Middle frontal gyrus (tissue), 1 donor: ENCODE results near the gene TRIM71.
"Not testable (repeated sequence)": the region's sequence is repeated elsewhere in the genome, so short reads cannot be mapped to it uniquely, and the experiment has no call there.

Experiments
- DNase-seq: peaks from one replicate; pipeline ENCODE4 v3.0.0-alpha.2; 2015; ENCODE audit warnings: low spot score; ENCODE audit errors: extremely low spot score

TRIM71 gene

DNA sequence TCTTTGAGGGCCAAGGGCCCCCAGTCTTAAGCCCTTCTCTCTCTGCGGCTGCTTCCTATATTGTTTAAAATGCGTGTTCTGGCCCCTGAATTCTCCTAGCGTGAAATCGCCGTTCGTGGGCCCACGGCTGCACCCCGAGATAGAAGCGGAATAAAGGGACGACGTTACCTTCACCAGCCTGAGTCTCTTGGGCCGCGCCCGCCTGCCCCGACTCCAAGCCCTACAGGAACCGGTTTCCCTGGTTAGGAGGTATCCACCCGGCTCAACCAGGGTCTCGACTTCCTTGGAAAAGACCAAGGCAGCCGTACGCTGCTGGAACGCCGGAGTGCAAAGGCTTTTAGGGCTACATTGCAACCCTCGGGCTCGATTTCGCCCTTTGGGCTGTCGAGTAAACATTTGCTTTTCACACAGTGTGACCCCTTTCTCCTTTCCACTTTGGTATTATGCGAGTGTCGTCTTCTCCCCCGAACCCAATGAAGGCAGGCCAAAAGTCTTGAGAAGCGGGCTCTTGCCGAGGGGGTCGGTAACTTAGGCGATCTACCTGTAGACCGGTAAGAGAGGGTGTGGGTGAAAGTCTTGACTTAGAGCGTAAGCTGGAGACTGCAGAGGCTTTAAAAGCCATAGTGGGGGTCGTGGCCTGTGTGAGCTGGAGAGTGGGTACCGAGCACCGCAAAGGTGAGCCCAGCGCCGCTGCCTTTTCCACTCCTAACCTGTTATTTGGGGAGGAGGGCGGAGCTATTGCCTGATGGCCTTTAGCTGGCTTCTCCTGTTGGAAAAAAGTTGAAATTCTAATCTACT, 2.0 kb downstream of the TRIM71 start:
- DNase-seq = no peak

DNA sequence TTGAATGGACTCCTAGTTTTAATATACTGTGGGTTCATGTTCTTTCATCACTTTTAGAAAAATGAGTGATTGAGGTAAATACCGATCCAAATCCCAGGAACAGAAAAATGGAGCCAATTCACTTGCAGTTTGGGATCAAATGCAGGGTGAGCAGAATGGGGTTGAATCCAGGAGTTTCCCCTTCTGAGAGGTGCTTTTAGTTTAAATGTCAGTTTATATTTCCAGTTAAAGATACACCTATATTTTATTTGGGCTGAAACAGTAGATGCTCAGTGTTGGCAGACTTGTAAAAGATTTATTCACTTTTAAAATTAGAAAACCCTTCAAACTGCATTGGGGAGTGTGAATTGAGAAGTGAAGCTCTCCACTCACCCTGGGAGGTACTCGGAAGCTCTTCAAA, 2.6 kb downstream of the TRIM71 start:
- DNase-seq = no peak

DNA sequence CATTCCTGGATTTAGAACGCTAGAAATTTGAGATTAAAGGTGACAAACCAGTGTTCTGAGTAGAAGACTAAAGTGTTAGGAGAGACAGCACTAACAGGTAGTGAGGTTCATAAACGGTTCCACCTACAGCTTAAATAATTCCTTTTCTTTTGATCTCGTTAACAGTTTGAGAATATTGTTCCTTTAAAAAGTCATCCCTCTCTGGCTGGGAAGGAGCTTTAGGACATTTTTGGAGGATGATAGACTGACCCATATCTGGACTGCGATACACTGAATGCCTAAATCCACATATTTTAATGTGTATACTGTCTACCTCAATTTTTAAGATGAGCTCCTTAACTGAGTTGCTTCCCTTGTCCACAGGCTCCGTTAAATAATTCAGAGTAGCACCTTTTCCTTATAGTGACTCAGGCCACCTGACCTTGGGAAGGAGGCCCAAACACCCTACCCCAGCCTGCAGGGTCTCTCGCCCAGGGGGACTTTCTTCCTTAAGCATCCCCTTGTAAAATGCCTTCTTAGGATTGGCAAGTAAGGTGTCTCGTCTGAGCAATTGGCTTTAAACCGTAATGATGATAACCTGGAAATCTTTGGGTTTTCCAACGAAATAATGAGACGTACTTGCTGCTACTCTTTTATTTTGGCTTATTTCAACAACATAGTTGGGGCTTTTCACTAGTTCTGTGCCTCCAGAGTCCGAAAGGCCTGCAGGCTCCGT, 3.3 kb downstream of the TRIM71 start:
- no peak for DNase-seq

DNA sequence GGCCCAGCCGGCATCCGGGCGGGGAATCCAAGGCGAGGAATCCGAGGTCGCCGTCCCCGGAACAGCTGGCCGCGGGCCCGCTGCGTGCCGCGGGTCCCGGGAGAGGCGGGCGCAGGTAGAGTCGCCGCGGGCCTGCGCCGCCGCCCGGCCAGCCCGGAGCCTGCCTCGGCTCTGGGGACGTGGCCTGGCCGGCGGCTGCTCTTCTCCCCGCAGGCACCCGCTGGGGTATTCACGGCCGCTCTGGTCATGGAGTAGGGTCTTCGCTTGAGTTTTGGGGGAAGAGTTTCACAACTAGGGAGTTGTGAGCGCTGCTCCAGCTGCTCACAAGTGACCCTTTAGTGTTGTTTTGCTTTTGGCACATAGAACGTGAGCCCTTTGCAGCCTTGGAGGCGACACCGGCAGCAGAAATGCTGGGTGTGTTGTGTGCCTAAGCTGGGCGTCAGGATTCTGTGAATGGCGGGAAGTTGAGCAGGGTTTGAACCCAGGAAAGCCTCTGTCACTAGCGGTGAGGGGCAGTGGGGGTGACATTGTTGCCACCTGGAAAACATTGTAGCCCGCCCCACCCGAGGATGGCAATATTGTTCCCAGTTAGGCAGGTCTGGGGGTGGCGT, 4.0 kb downstream of the TRIM71 start:
- no peak for DNase-seq

DNA sequence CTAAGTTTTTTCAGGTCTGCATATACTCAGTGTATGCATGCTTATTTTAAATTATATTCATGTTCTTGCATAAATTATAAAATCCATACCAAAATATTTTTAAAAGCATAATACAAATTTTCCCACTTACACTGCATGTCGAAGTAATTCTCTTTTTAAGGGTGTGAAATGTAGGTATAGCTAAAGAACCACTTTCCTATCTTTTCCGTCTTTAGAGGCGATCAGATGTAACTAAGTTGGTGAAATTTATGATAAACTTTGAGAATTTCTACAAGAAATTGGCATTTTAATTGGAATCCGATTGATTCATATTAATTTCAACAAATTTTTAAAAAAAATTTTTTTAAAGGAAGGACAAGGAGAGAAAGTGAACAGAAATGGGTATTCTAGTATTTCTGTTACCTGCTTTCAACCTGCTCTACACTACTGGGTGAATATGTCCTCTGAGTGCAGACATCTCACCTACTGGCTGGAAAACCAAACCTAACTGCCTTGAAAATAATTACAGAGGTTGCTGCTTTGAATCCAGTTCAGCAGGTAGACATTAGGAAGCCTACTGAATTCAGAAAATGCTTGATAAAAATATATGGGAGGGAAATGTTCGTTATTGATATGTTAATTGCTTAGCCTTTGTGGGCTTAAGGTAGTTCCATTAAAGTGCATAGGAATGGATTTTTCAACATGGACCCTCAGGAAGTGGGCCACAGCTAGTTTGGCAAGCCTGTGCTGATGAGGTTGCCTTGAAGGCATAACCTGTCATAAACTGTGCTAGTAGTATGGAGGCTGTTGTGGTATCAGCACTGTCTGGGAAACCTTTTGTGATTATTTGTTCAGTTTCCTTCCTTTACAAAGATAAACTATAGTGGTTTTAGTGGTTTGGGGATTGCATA, 5.1 kb downstream of the TRIM71 start:
- DNase-seq = no peak

DNA sequence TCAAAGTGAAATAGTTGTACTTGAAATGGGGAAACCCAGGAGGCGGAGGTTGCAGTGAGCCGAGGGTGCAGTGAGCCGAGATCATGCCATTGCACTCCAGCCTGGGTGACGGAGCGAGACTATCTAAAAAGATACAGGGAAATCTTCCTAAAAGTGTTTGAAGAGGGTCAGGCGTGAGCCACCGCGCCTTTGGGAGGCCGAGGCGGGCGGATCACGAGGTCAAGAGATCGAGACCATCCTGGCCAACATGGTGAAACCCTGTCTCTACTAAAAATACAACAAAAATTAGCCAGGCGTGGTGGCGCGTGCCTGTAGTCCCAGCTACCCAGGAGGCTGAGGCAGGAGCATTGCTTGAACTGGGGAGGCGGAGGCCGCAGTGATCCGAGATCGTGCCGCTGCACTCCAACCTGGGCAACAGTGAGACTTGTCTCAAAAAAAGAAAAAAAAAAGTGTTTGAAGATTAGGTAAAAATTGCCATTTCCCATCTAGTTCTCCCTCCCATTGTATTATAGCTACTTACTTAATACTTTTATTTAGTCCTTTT, 5.9 kb downstream of the TRIM71 start:
- DNase-seq = not testable (repeated sequence)

DNA sequence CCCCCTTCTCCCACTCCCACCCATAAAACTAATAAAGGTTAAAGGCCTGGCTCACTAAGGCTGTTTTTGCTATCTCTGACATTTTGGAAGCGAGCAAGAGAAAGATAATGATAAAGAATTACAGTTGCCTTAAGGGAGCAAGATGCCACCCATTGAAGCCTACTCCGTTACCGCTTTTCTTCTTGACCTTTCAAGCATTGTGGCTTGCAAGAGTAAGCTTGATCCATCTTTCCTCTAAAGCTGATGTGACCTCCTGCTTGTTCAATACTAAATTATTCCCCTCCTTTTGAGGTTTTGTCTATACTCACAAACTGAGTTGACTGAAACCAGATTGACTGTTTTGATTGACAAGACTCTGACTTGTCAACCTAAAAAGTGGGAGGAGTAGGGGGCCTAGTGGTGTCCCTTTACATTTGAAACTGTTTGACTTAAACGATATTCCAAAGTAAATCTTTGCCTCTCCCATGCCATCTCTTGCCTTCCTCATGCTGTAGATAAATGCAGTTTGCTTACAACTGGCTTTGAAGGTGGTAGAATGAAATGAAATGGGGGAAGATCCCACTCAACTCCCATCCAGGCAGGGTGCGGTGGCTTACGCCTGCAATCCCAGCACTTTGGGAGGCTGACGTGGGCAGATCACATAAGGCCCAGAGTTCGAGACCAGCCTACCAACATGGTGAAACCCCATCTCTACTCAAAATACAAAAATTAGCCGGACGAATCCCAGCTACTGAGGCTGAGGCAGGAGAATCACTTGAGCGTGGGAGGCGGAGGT, 8.0 kb downstream of the TRIM71 start:
- no peak for DNase-seq

DNA sequence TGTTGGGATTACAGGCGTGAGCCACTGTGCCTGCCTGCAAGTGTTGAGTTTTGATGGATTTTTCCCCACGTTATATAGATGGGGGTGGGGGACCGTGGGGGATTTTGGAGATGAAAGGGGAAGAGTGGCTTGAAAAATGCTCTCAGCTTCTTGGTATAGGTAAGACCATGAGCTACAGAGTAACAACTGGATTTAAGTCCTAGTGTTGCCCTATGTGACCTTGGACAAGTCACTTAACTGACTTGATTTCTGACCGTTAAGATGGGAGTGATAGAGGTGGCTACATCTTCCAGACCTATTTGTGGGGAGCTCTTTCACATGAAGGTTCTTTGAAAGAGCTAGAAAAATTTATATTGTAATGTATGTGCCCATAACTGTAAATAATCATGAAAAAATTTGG, 13.3 kb downstream of the TRIM71 start:
- no peak for DNase-seq

DNA sequence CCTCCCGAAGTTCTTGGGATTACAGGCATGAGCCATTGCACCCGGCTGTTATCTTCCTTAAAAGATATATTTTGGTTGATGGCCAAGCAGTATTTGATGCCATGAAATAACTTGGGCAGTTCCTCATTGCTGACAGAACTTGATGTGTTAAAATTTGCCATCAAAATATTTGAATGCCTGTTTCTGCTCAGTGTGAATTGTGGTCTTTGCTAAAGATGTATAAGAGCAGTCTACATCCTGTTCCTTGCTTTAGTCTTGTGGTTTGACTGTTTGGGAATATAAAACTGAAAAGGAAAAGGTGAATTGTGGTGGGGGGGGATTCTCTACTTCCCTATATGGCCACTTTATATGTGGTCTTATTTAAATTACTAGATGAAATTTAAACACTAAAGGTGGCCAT, 14.0 kb downstream of the TRIM71 start:
- DNase-seq = no peak

DNA sequence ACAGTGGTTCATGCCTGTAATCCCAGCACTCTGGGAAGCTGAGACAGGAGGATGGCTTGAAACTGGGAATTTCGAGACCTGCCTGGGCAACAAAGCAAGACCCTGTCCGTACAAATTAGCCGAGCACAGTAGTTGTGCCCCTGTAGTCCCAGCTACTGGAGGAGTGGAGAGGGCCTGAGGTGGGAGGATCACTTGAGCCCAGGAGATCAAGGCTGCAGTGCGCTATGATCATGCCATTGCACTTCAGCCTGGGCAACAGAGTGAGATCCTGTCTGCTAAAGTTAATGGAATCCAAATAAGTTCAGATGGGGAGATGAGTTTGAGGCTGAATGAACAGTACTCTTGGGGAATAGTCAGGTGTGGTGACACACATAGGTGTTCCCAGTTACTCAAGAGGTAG, 14.4 kb downstream of the TRIM71 start:
- no peak for DNase-seq

DNA sequence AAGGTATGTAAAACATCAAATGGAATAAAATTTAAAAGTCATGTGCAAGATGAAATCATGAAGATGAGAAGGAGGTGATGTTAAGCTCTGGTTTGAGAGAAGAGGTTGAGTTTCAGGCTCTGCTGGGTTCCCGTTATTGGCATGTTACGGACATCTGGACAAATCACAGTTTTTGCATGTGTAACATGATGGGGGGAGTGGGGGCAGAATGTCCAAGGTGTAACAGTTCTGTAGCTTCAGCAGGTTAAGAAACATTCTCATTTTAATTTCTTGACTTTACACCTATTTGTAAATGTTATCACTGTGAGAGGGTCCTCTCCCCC, 17.2 kb downstream of the TRIM71 start:
- no peak for DNase-seq

DNA sequence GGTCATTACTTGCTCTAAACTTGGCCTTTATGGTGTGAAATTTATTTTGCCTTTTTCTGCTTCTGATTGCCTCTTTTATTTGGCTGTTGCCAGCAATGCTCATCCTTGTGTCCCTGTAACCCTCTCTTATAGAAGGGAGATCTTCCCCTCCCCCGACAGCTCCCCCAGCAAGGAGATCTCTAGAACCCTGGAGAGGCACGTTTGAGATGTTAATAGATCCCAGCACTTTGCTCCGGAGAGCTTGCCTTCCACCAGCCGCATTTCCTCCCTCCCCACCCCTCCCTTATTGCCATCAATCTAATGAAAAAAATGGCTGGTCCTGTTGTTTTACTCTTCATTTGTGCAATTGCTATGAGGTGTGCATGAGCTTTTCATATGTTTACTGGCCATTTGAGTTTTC, 18.2 kb downstream of the TRIM71 start:
- no peak for DNase-seq

DNA sequence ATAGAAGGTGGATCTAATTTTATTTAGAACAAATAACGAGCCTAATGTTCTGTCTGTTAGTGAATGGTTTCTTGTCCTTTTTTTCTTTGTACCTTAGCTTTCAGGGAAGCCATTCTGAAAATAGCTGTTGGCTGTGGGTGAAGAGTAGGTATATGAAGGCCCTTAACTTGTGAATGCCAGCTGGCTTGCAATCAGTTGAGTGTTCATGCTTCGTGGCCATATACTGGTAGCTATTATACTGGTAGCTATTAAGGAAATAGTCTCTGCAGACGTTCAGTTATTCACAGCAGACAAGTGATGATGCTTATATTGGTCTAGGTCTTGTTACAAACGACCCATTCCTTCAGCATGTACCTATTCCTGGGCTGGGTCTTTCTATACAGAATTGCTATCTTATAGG, 18.8 kb downstream of the TRIM71 start:
- DNase-seq = no peak

DNA sequence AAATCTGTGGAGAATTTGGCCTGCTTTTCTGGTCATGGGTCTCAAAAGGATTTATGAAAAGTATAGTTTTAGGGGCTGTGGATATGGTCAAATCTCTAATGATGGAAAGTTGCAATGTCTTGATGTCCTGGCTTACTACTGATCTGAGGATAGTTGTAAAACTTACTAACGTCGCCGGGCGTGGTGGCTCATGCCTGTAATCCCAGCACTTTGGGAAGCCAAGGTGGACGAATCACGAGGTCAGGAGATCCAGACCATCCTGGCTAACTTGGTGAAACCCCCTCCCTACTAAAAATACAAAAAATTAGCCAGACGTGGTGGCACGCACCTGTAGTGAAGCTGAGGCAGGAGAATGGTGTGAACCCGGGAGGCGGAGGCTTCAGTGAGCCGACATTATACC, 19.6 kb downstream of the TRIM71 start:
- DNase-seq = no peak

DNA sequence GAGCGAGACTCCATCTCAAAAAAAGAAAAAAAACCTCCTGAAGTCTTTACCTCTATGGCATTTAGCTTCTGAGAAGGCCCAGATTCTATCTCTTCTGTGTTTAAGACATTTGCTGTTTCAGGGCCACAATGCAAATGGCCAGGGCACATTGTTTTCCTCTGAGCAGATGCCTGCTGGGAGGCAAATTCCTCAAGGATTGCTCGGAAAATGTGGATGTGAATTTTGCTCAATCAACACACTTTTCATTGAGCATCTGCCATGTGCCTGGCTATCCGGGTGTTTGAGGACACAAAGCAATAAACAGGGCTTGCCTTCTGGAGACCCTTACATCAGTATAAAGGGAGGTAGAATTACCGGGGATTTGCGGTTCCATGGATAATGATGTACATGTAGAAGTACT, 20.0 kb downstream of the TRIM71 start:
- DNase-seq = no peak

DNA sequence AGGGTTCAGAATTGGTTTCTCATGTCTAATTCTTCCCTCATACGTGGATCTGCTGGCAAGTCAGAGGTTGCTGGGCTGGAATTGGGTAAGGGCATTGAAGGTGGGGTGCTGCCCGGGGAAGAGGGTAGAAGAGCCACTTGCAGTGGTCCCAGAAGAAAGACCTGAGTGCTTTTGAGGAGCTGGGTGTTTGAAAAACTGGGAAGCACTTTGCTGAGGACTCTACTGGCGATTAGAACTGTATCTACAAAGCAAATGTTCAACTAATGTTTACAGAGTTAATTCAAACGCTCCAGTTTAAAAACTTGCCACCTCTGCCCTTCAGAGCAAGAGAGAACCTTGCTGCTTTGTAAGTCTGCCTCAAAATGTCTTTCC, 21.9 kb downstream of the TRIM71 start:
- no peak for DNase-seq

DNA sequence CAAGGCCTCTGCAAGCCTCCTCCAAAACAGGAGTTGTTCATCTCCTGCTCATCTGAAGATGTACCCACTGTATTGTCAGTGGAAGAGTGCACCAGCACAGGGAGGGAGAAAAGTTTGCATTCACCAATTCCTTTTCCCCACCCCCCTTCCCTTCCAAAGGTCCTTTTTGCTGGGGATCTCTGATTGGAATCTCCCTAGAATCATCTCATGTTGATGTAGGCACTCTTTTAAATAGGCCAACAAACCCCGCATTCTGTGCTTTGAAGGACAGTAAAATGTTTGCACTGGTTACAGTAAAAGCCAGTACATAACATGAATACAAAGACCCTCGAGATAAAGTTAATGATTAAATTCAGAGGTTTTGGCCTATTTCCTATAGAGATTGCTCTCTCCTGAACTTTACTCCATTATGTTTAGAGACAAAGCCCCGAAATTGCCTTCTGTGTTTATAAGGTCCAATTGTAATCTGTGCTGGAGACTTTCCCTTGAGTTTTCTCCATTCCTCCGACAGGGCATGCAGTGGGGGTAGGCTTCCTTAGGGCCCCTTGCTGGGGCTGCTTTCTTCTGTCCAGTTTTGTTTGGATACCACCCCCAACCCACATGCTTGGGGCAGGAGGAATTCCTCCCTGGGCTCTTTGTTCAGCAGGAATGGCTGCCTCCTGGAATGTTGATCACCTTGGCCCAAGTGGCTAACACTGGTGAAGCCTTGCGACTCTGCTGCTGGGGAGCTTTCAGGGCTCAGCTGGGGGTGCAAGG, 22.5 kb downstream of the TRIM71 start:
- DNase-seq = no peak

DNA sequence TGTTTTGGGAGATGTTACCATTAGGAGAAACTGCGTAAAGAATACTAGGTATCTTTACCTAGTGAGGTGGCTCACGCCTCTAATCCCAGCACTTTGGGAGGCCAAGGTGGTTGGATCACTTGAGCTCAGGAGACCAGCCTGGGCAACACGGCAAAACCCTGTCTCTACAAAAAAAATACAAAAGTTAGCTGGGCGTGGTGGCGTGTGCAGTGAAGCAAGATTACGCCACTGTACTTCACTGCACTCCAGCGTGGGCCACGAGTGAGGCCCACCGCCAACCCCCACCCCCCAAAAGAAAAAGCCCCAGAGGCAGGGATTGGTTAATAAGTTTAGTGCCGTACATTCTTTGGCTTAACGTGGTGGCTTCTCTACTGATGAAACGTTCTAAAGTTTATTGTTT, 23.5 kb downstream of the TRIM71 start:
- DNase-seq = no peak

DNA sequence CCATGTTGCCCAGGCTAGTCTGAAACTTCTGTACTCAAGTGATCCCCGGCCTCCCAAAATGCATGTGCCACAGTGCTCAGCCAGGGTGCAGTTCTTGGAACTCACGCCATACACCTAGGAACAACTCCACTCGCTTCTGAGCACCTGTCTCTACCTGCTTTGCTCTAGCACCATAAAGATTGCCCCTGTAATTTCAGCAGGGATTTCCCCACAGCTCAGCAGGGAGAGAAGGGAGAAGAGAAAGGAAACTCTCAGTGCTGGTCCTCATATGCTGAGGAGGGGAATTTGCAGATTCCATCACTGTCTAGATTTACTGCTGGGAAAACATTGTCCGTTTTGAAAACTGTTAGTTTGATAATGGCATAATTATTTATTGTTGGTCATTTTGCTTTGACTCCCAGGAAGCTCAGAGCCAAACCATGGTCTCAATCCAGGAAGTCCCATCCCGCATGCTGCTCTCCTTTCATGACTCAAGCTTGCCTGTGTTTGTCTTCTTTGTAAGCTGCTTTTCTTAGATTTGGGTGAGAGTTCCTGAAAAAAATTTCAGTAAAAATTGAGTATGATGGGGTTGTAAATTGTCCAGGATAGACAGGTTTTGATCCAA, 24.2 kb downstream of the TRIM71 start:
- no peak for DNase-seq

DNA sequence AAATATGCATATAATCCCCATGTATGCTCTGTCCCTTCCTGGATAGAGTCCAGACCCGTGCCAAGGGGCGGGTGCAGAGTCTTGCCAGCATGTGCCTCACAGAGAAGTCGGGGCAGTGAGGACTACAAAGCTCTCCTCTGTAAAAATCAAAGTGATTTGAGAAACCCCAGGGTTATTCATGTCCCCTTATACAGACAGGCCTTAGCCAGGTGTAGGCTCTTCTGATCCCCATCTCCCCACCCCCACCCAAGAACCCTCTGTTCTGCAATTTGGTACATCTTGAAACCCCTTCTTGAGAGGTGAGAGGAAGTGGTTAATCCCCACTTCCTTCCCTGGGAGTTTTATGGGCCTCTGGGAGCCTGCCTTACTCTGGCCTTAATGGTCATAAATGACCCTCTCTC, 24.7 kb downstream of the TRIM71 start:
- DNase-seq = no peak
